Activated T-helper 1 cell treated with anti-CD3 and anti-CD28 coated beads, Interleukin-12 subunit alpha, Interleukin-12 subunit beta, Interleukin-2, Interleukin-4 antibody, amounts not matched to agents 30 ng/mL and 10 ng/mL and 1 ng/mL, durations not matched to agents 14 hours and 24 hours and 36 hours (primary cell): ENCODE results near the gene TRMT1. TPM values are rescaled to one million over a fixed set of nuclear protein-coding genes. Genes with fewer than 3 reads are reported as not detected.

Source experiments
- DNase-seq: peaks from one replicate; pipeline ENCODE4 v3.0.0; 2021; ENCODE audit warnings: low spot score
- H3K27ac Mint-ChIP-seq: one replicate; pipeline ENCODE4 v1.8.0; 2021; ENCODE audit warnings: mild to moderate bottlenecking, mixed read lengths
- H3K27me3 Mint-ChIP-seq: one replicate; pipeline ENCODE4 v1.8.0; 2022; ENCODE audit warnings: mild to moderate bottlenecking, moderate library complexity, mixed read lengths; ENCODE audit not compliant: insufficient read depth
- H3K36me3 Mint-ChIP-seq: one replicate; pipeline ENCODE4 v1.8.0; 2021; ENCODE audit warnings: low read depth, mixed read lengths
- H3K4me1 Mint-ChIP-seq: one replicate; pipeline ENCODE4 v1.8.0; 2021; ENCODE audit warnings: low read depth, mixed read lengths
- H3K4me3 Mint-ChIP-seq: one replicate; pipeline ENCODE4 v1.8.0; 2021; ENCODE audit warnings: mild to moderate bottlenecking, moderate library complexity, mixed read lengths
- H3K9me3 Mint-ChIP-seq: one replicate; pipeline ENCODE4 v1.8.0; 2021; ENCODE audit warnings: mixed read lengths
- intact Hi-C: fragments of 100-400 bp; cut with micrococcal nuclease; formaldehyde crosslinking; loops from one replicate; pipeline ENCODE4 v1.15.1; 2024
- total RNA-seq: library from RNA; stranded (reverse); gene quantifications from 2 replicates; pipeline ENCODE4 v1.2.3, GENCODE V29; 2022

TRMT1 gene
- total RNA-seq, 1 donor from 2014 or later, result 154 TPM

GRCh38 chr19:13083627-13084026, 32.9 kb downstream of the TRMT1 start:
- Mint-ChIP-seq H3K4me1 (no peaks in the 10 kb centered on the region), H3K9me3 (no peaks in the 10 kb centered on the region), H3K27me3 (peaks cover 8% of the 10 kb centered on the region), H3K27ac (no peak overlapping the region), H3K4me3 (no peak overlapping the region), H3K36me3 (no peaks in the 10 kb centered on the region)
- intact Hi-C loops, result no loop called here
- no peak for DNase-seq

DNA sequence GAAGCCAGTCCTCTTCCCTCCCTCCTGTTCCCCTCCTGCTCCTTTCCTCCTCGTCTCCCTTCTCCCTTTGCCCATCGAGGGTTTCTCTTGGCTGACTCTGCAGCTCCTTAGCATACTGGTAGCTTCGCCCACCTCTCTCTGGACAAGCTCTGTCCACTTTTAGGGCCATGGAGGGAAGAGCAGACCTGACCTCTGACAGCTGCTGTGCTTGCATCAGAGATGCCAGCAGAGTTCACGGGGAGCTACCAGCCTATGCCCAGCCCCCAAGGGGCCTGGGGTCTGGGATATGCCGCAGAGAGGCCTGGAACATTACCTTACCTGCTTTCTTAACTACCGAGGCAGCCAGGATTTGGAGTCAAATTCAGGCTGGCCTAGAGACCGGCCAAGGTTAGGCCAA, 33.5 kb downstream of the TRMT1 start:
- H3K36me3 Mint-ChIP-seq, result no peaks in the 10 kb centered on the region
- H3K27ac Mint-ChIP-seq, result no peak overlapping the region
- H3K9me3 Mint-ChIP-seq, result no peaks in the 10 kb centered on the region
- no peak overlapping the region for H3K4me3 Mint-ChIP-seq
- peaks cover 8% of the 10 kb centered on the region for H3K27me3 Mint-ChIP-seq
- no peaks in the 10 kb centered on the region for H3K4me1 Mint-ChIP-seq
- intact Hi-C loops, result no loop called here
- DNase-seq, result no peak

GRCh38 chr19:13082192-13083007, 34.1 kb downstream of the TRMT1 start:
- no peak for DNase-seq
- Mint-ChIP-seq H3K27ac (no peak overlapping the region), H3K36me3 (no peaks in the 10 kb centered on the region), H3K4me3 (no peak overlapping the region), H3K27me3 (peaks cover 8% of the 10 kb centered on the region), H3K9me3 (no peaks in the 10 kb centered on the region), H3K4me1 (no peaks in the 10 kb centered on the region)
- intact Hi-C loops, result no loop called here

DNA sequence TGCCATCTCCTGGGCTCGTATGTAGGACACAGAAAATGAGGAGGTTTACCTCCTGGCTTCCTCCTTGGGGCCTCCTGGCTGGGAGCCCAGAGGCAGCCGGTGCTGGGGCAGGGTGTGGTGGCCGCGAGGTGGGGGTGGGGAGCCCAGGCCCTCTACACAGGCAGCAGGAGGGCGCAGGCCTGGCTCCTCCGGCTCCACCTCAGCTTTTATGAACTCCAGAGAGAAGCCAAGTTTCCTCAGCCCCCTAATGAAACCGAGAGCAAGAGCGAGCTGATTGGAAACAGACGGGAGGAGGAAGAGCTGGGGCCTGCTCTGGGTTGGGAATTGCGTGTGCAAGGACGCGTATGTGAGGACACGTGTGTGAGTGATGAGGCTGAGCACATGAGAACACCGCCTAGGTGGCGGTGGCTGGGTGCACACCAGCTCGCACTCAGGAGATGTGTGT, 37.0 kb downstream of the TRMT1 start:
- Mint-ChIP-seq H3K9me3 (no peaks in the 10 kb centered on the region), H3K4me3 (no peak overlapping the region), H3K27ac (no peak overlapping the region), H3K4me1 (no peaks in the 10 kb centered on the region), H3K27me3 (peaks cover 6% of the 10 kb centered on the region), H3K36me3 (no peaks in the 10 kb centered on the region)
- intact Hi-C loops, result no loop called here
- no peak for DNase-seq

GRCh38 chr19:13078897-13079541, 37.5 kb downstream of the TRMT1 start:
- no peak for DNase-seq
- Mint-ChIP-seq H3K27ac (no peak overlapping the region), H3K9me3 (no peaks in the 10 kb centered on the region), H3K36me3 (no peaks in the 10 kb centered on the region), H3K4me3 (no peak overlapping the region), H3K4me1 (no peaks in the 10 kb centered on the region), H3K27me3 (peaks cover 2% of the 10 kb centered on the region)
- intact Hi-C loops, result no loop called here

DNA sequence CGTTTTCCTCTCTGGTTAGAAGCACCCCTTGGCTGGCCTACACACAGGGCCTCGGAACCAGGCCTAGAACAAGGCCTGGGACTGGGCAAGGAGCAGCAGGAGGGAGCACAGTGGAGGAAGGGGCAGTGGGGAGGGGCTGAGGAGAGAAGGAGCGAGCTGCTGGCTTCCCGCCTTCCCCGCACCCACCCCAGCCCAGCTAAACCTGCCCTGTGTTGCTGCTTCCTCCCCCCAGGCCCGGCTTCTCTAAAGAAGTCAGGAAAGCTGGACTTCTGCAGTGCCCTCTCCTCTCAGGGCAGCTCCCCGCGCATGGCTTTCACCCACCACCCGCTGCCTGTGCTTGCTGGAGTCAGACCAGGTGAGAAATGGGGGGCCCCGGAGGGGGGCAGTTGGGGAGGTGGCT, 38.2 kb downstream of the TRMT1 start:
- DNase-seq, result no peak
- H3K4me3 Mint-ChIP-seq, result no peak overlapping the region
- peaks cover 2% of the 10 kb centered on the region for H3K27me3 Mint-ChIP-seq
- H3K27ac Mint-ChIP-seq, result no peak overlapping the region
- H3K4me1 Mint-ChIP-seq, result no peaks in the 10 kb centered on the region
- intact Hi-C loops, result no loop called here
- no peaks in the 10 kb centered on the region for H3K9me3 Mint-ChIP-seq
- H3K36me3 Mint-ChIP-seq, result no peaks in the 10 kb centered on the region

- H3K4me3 Mint-ChIP-seq, result no peak overlapping the region
- no peak overlapping the region for H3K27ac Mint-ChIP-seq
- H3K36me3 Mint-ChIP-seq, result no peaks in the 10 kb centered on the region
- no peak for DNase-seq
- H3K27me3 Mint-ChIP-seq, result peaks cover 2% of the 10 kb centered on the region
- H3K9me3 Mint-ChIP-seq, result no peaks in the 10 kb centered on the region
- H3K4me1 Mint-ChIP-seq, result no peaks in the 10 kb centered on the region
- intact Hi-C loops, result no loop called here
These were observed 39.3 kb downstream of the TRMT1 start for GRCh38 chr19:13077240-13077639.

DNA sequence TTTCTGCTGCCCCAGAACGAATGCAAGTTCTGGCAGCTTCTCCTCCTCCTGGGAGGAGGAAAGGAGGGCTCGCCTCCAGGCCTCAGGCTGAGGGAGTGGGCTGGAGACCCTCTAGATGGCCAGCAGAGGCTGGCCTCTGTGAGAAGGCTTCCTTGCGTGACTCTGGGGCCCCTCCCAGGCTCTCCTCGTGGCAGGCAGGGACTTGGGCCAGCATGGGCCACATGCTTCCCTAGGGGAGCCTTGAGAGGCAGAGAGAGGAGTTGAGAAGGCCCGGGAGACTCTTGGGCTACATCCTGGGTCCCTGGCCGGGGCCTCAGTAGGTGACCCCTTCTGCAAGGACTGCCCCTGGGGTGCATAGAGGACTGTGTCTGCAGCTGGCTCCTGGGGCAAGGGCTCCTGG, 39.8 kb downstream of the TRMT1 start:
- no peak for DNase-seq
- intact Hi-C loops, result no loop called here
- Mint-ChIP-seq H3K27ac (no peak overlapping the region), H3K4me3 (no peak overlapping the region), H3K27me3 (peaks cover 2% of the 10 kb centered on the region), H3K36me3 (no peaks in the 10 kb centered on the region), H3K9me3 (no peaks in the 10 kb centered on the region), H3K4me1 (no peaks in the 10 kb centered on the region)

- intact Hi-C loops, result no loop called here
- Mint-ChIP-seq H3K27ac (no peak overlapping the region), H3K4me3 (no peak overlapping the region), H3K4me1 (no peaks in the 10 kb centered on the region), H3K9me3 (no peaks in the 10 kb centered on the region), H3K36me3 (no peaks in the 10 kb centered on the region), H3K27me3 (peaks cover 2% of the 10 kb centered on the region)
- DNase-seq, result no peak
These were observed 40.2 kb downstream of the TRMT1 start for GRCh38 chr19:13076320-13076719.

GRCh38 chr19:13074378-13074777, 42.2 kb downstream of the TRMT1 start:
- no peaks in the 10 kb centered on the region for H3K9me3 Mint-ChIP-seq

GRCh38 chr19:13073263-13073662, 43.3 kb downstream of the TRMT1 start:
- H3K4me3 Mint-ChIP-seq, result no peak overlapping the region
- H3K27ac Mint-ChIP-seq, result no peak overlapping the region
- peaks cover 2% of the 10 kb centered on the region for H3K27me3 Mint-ChIP-seq
- no peak for DNase-seq
- H3K36me3 Mint-ChIP-seq, result no peaks in the 10 kb centered on the region
- intact Hi-C loops, result no loop called here
- no peaks in the 10 kb centered on the region for H3K4me1 Mint-ChIP-seq
- no peaks in the 10 kb centered on the region for H3K9me3 Mint-ChIP-seq

More at GRCh38 chr19:13074378-13074777, 42.2 kb downstream of the TRMT1 start:
- H3K4me1 Mint-ChIP-seq, result no peaks in the 10 kb centered on the region
- no peak overlapping the region for H3K4me3 Mint-ChIP-seq
- H3K36me3 Mint-ChIP-seq, result no peaks in the 10 kb centered on the region
- peaks cover 3% of the 10 kb centered on the region for H3K27me3 Mint-ChIP-seq
- no peak for DNase-seq
- intact Hi-C loops, result no loop called here
- no peak overlapping the region for H3K27ac Mint-ChIP-seq

- no peaks in the 10 kb centered on the region for H3K4me1 Mint-ChIP-seq
These were observed 44.2 kb downstream of the TRMT1 start for GRCh38 chr19:13072188-13072908.

More at GRCh38 chr19:13072188-13072908, 44.2 kb downstream of the TRMT1 start:
- peaks cover 2% of the 10 kb centered on the region for H3K27me3 Mint-ChIP-seq
- no peak for DNase-seq
- H3K27ac Mint-ChIP-seq, result no peak overlapping the region
- H3K36me3 Mint-ChIP-seq, result no peaks in the 10 kb centered on the region
- intact Hi-C loops, result no loop called here
- no peaks in the 10 kb centered on the region for H3K9me3 Mint-ChIP-seq
- no peak overlapping the region for H3K4me3 Mint-ChIP-seq
